ENCODE data around the gene MAVS.
"Not testable (repeated sequence)": the region's sequence is repeated elsewhere in the genome, so short reads cannot be mapped to it uniquely, and the experiment has no call there.

Gene MAVS

DNA sequence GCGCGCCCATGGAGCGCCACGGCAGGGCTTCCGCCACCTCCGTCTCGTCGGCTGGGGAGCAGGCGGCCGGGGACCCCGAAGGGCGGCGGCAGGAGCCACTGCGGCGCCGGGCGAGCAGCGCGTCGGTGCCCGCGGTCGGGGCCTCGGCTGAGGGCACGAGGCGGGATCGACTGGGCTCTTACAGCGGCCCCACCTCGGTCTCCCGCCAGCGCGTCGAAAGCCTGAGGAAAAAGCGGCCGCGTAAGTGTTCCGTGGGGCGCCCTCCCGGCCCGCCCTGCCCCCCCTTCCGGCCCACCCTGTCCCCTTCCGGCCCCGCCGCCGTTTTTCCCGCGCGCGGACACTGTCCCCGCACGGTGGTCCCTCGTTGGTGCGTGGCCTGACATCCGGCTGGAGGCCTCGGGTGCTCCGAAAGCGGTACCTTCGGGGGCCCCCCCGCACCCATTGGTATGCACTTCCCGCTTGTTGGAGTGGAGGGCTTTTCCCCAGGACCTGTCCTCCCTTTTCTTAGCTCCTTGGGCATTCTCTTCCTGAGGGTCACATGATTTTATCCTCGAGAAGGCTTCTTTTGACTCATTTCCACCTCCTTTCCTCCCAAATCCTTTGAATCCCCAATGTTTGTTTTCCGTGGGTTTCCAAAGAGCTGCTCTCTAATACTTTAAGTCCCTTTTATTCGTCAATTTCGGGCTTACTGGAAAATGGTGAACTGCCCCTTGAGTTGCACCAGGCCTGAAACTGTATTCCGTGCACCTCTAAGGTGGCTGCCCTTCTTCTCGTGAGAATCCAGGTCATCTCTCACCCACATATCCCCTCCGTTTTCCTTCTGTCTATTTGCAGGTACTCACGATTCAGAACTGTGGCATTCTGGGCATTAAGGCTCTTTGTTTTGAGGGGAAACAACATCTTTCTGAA, 43.1 kb downstream of the MAVS start:
- DNase-seq: peak; percentile 66

DNA sequence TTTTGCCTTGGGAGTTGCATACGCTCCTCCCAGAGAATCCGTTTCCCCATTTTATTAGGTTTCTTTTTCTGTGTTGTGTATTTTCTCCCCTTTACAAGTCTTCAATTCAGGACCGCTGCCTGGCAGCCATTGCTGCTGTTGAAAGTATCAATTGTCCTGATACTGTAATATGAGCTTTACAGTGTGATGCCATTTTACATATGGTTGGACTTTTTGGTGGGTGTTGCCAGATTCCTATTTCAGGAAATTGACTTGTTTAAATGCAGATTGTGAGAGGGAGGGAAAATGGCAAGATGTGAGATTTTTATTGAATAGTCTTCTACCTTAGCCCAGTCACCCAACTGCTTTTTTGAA, 43.7 kb downstream of the MAVS start:
- DNase-seq: no peak

DNA sequence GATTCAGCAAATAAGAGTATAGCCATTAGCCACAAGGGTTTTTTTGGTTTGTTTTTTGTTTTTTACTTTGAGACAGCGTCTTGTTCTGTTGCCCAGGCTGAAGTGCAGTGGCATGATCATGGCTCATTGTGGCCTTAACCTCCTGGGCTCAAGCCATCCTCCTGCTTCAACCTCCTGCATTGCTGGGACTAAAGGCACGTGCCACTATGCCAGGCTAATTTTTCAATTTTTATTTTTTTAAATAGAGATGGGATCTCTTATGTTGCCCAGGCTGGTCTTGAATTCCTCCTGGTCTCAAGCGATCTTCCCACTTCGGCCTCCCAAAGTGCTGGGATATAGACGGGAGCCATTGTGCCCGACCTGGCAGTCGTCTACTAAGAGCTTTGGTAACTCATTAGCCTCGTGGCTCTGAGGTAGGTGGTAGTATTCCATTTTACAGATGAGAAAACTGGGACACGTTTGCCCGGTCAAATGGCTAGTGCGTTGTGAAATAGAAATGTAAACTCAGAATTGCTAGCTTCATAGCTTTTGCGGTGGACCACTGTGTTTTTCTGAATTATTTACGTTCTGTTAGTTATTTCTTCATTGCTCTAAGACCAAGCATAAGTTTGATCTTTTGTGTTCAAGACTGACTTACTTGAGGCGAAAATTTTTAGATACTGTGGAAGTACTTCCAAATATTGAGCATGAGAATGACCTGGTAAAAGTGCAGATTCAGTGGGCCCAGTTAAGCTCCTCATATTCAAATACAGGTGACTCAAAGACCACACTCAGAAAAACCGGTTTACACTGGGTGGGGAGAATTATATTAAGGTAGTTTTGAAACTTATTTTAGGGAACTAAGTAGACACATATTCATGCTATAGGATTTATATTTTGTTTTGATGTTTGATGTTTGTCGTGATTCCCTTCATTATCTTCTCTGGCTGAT, 44.6 kb downstream of the MAVS start:
- DNase-seq: no peak

DNA sequence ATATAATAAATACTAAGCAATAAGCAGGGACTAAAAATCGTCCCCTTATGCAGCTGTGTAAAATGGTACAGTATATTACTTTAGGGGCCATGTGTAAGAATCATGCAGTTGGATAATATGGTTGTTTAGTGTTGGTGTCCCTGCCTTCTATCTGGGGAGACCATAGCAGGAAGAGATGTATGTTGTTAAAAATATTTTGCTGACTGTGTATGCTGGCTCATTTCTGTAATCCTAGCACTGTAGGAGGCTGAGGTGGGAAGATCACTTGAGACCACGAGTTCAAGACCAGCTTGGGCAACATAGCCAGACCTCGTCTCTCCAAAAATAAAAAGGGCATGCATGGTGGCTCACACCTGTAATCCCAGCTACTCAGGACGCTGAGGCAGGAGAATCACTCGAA, 48.2 kb downstream of the MAVS start:
- no peak for DNase-seq

DNA sequence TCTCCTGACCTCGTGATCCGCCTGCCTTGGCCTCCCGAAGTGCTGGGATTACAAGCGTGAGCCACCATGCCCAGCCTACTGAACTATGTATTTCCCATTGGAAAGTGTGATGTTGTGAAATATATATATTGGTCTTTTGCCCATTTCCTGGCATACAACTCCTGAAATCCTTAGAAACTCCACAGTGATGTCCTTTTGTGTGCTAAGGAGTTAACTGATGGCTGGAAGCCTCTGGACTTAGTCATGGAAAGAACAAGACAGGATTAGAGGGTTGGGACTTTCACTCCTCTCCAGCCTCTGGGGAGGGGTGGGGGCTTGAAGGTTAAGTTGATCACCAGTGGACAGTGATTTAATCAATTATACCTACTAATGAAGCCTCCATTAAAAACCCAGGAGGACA, 49.7 kb downstream of the MAVS start:
- DNase-seq: no peak

DNA sequence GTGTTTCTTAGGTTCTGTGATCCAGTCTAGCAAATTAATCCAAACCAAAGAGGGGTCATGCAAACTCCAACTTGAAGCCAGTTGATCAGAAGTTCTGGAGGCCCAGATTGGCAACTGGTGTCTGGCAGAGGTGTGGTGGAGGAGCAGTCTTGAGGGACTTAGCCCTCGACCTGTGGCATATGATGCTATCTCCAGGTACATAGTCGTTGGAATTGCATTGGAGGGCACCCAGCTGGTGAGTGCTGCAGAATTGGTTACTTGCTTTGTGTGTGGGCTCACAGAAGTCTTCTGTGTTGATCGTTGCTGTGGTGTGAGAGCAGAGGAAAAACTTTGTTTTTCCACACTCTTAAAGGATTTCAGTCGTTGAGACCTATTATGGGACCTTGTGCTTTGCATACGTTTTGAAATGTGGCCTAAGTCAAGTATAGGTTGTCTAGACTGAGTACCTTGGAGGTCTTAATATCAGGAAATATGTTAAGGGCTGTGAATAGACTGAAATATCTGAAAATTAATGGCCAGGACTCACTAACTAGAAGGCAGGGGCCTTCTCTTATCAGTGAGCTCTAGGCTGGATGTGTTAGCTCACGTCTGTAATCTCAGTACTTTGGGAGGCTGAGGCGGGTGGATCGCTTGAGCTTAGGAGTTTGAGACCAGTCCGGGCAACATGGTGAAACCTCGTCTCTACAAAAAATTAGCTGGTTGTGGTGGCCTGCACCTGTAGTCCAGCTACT, 50.4 kb downstream of the MAVS start:
- no peak for DNase-seq

DNA sequence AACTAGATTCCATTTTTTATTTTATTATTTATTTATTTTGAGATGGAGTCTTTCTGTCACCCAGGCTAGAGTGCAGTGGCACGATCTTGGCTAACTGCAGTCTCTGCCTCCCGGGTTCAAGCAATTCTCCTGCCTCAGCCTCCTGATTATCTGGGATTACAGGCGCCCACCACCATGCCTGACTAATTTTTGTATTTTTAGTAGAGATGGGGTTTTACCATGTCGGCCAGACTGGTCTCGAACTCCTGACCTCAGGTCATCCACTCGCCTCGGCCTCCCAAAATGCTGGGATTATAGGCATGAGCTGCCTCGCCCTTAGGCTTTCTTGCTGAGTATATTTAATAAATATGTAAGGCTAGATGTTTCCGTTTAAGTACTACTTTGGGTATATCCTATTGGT, 51.5 kb downstream of the MAVS start:
- DNase-seq: not testable (repeated sequence)

DNA sequence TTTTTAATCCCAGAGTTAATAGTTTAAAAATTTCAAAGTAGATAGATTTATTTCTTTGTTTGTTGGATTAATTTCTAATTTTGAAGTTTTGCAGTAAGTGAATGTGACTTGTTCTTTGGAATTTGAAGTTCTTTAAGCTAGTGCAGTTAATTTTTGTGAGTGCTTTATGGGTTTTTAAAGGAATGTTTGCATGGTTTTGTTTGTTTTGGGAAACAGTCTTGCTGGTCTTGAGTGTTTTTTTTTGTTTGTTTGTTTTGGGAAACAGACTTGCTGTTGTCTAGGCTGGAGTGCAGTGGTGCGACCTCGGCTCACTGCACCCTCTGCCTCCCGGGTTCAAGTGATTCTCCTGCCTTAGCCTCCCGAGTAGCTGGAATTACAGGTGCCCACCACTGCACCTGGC, 52.0 kb downstream of the MAVS start:
- no peak for DNase-seq

DNA sequence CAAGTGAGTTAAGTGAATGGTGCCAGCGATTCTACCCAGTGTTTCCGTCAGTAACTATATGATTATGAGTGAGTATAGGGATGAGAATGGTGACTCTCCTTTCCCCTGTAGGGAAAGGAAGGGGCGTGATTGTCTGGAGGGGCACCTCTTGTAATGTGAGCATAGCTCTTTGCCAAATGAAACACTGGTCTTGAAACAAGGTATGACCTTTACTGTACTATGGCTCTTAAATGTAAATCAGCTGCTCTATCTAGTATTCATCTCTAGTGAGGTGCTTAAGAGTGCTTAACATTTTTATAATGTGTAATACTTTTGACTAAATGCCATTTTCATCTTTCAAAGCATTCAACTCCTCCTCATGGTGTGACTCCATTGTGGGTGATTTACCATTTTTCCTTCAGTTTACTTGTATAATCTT, 53.6 kb downstream of the MAVS start:
- no peak for DNase-seq

DNA sequence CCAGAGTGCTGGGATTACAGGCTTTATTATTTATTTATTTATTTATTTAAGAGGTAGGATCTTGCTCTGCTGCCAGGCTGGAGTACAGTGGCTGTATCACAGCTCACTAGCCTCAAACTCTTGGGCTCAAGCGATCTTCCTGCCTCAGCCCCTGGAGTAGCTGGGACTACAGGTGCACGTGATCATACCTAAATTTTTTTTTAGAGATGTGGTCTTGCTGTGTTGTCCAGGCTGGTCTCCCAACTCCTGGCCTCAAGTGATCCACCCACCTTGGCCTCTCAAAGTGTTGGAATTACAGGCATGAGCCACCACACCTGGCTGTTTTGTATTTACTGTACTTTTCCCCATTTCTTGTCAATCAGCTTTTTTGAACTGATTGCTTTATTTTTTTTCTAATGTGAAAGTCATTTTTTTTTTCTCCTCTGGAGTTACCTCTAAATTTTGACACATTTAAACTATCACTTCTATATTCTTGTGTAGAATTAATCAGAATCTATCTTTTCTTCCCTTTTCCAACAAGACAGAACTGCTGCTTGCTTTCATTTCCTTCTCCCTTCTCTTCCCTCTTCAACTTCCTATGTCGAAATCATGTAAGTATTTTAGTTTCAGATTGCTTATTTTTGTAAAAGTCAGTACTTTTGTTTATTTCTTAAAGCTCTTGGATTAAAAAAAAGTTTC, 54.5 kb downstream of the MAVS start:
- no peak for DNase-seq

DNA sequence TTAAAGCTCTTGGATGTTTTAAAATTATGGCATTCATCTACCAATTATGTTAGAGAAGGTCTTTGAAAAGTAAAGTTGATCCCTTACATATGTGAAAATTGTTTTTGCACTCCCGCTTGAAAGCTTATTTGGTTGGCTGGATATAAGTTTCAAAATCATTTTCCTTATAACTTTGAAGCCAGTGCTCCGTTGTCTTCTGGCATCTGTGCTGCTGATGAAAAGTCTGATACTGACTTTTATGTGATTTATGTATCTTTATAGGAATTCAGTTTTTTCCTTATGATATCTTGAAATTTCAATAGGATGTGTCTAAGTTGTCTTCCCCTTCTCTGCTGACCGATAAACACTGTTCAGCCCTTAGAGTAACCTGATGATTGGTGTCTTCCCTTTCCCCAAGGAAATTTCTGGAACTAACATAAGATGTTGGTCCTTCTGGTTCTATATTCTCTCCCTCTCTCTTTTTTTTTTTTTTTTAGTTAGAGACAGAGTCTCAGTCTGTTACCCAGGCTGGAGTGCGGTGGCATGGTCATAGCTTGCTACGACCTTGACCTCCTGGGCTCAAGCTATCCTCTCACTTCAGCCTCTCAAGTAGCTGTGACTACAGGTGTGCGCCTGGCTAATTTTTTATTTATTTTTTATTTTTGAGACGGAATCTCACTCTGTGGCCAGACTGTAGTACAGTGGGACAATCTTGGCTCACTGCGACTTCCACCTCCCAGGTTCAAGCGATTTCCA, 55.2 kb downstream of the MAVS start:
- no peak for DNase-seq

DNA sequence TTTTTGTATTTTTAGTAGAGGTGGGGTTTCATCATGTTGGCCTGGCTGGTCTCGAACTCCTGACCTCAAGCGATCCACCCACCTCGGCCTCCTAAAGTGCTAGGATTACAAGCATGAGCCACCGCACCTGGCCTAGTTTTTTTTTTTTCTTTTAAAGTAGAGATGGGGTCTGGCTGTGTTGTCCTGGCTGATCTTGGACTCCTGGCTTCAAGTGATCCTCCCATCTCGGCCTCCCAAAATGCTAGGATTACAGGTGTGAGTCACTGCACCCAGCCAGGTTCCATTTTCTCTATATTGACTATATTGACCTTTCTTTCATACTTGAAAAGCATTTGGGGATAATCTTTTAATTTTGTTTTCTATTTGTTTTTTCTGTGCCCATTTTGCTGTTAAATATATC, 55.8 kb downstream of the MAVS start:
- DNase-seq: no peak

DNA sequence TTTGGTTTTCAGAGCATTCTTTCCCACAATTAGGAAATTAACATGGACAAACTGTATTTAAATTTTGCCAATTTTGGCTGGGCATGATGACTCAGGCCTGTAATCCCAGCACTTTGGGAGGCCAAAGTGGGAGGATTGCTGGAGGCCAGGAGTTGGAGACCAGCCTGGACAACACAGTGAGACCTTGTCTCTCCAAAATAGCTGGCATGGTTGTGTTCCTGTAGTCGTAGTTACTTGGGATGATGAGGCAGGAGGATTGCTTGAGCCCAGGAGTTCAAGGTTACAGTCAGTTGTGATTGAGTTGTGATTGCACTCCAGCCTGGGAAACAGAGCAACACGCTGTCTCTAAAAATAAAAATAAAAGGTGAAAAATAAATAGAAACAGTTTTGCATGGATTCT, 57.6 kb downstream of the MAVS start:
- no peak for DNase-seq

DNA sequence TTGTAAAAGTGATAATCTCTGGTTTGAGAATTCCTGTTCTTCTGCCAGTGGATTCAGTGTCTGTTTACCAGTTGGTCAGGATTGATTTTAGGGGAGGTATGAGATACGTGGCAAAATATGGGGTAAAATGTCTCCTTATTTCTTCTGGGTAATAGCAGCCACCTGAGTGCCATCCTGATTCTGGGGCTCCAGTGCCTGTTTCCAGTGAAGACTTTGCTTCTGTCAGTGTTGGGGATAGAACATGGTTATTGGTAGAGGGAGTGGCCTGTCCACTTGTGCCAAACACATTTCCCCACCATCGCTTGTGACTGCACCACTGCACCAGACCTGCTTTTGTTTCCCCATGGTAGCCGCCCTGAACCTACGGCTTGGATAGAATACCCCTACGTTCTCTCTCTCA, 58.2 kb downstream of the MAVS start:
- DNase-seq: no peak

DNA sequence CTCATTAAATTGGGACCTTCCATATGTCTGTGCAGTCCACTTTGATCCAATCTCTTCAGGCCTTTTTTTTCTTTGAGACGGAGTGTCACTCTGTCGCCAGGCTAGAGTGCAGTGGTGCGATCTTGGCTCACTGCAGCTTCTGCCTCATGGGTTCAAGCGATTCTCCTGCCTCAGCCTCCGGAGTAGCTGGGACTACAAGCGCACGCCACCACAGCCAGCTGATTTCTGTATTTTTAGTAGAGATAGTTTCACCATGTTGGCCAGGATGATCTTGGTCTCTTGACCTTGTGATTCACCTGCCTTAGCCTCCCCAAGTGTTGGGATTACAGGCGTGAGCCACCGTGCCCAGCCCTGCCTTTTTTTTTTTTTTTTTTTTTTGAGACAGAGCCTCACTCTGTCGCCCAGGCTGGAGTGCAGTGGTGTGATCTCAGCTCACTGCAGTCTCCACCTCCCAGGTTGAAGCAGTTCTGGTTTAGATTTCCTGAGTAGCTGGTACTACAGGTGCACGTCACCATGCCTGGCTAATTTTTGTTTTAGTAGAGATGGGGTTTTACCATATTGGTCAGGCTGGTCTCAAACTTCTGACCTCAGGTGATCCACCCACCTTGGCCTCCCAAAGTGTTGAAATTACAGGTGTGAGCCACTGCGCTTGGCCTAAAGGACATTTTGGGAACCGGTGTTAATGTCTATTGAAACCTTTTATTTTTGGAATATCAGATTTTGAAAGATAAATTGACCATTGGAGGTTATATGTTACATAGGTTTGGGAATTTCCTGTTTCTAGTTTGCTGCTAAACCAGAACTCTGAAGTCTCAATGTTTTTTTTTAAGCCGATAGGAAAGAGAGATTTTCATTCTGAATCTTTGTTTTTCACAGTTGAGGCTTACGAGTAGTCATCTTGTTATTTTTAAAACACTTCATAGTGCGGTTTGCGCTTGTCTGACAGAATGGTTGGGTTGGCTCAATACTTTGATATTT, 60.4 kb downstream of the MAVS start:
- DNase-seq: peak; percentile 66

DNA sequence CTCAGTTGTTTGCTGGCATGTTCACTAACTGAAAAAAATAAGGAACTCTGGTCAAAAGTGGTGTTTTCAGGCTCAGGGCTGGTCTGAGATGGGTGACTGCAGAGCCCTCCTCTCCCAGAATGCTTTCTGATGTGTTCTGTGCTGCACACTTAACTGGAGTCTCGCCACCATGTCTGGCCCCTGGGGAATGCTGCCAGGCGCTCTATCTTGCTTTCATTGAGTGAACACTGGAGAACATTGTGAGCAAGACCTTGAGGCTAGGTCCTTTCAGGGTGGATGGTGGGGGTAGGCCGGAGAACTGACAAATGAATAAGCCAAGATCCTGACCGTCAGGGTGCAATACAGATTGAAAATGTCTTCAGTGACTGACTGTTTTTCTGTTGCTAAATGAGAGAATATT, 62.0 kb downstream of the MAVS start:
- no peak for DNase-seq

DNA sequence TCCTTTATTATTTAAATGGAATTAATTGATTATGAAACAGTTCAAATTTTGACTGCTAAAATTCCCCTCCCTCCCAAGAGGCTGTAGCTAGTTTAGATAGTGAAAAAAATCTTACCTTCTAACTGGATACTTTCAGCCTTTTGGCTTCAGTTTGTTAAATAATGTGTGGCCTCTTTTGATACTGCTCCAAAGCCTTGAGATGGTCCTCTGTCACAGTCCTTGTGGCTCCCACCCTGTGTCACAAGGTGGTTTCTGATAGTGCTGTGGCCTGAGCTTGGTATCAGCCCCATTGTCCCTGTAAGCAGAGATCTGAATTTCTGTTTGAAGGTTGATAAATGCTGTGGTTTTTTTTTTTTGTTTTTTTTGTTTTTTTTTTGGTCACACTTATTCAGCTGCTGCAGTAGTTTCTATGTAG, 63.3 kb downstream of the MAVS start:
- no peak for DNase-seq

DNA sequence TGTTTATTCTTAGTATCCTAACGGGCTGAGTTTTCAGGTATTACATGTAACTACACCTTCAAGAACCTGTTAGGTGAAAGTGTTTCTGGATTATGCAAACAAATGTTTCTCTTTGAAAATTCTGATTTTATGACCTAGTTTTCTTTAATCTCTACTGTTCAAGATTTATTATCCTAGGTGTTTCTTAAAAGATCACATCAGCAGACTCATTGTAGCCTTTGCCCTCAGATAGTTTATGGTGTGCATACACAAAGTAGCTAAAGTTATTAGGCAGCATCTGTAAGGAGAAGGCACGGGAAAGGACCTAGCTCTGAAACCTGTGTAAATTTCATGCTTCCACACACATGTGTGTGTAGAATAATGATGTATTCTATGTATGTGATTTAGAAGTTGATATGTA, 64.2 kb downstream of the MAVS start:
- DNase-seq: no peak

DNA sequence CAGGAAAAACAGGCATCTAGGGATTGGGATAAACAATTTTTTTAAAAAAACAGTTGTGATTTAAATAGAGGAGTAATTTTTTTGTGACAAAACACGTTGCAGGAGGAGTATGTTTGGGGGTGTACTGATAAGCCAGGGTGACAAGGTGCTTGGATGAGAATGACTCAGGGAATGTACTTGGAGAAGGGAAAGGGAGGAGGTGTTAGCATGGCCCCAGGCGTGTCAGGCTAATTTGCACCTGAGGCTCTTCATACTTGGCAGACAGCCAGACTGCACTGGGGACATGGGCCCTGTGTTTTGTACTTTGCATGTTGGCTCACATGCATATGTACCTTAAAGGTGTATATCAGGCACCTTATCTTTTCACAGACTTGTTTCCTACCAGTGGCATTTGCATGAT, 65.3 kb downstream of the MAVS start:
- DNase-seq: no peak

DNA sequence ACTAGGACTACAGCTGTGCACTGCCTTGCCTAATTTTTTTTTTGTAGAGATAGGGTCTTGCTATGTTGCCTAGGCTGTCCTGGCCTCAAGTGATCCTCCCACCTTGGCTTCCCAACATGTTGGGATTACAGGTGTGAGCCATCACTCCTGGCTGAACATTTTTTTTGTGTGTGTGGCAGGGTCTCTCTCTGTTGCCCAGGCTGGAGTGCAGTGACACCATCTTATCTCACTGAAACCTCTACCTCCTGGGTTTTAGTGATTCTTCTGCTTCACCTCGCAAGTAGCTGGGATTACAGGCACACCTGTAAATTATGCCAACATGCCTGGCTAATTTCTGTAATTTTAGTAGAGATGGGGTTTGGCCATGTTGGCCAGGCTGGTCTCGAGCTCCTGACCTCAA, 67.8 kb downstream of the MAVS start:
- DNase-seq: no peak

DNA sequence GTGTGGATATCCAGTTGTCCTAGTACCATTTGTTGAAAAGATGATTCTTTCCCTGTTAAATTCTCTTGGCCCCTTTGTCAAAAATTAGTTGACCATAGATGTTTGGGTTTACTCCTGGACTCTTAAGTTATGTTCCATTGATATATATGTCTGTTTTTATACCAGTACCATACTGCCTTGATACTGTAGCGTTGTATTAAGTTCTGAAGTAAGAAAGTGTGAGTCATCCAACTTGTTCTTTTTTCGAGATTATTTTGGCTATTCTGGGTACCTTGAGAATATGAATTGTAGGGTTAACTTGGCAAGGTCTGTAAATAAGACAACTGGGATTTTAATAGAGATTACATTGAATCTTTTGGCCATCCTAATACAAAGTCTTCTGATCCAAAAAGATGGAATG, 69.1 kb downstream of the MAVS start:
- DNase-seq: no peak
